ENCODE measurements around the gene TAF6.

GRCh38 chr7:100095289-100095688, 23.9 kb downstream of the TAF6 start:
- TF ChIP-seq POLR2A (IDR thresholded peaks at IDR 0.05; ENCODE audit: low read depth, low read length) (no peak), CTCF (conservative IDR thresholded peaks at IDR 0.05; ENCODE audit: low read depth, low read length) (no peak), RAD21 (IDR thresholded peaks at IDR 0.05; ENCODE audit: low read length) (no peak), MAFK (IDR thresholded peaks at IDR 0.05; ENCODE audit: low read depth, low read length) (no peak), SMC3 (IDR thresholded peaks at IDR 0.05; ENCODE audit: low read depth, low read length) (no peak), CHD1 (IDR thresholded peaks at IDR 0.05; ENCODE audit: low read depth, low read length) (no peak), RCOR1 (IDR thresholded peaks at IDR 0.05; ENCODE audit: insufficient replicate concordance, low read length) (no peak), BHLHE40 (IDR thresholded peaks at IDR 0.05; ENCODE audit: low read depth, low read length) (no peak), CEBPB (IDR thresholded peaks at IDR 0.05; ENCODE audit: low read depth, low read length) (no peak), MAZ (IDR thresholded peaks at IDR 0.05; ENCODE audit: borderline replicate concordance, low read depth, low read length) (no peak)
